Renal pelvis (tissue), 12 donors: Measurements from ENCODE around the gene S100A12. TPM values are rescaled to one million over a fixed set of nuclear protein-coding genes. Genes with fewer than 3 reads are reported as not detected.
"Not testable (repeated sequence)": the region's sequence is repeated elsewhere in the genome, so short reads cannot be mapped to it uniquely, and the experiment has no call there.

Experiments
- DNase-seq: peaks from one replicate; pipeline ENCODE4 v3.0.0-alpha.2; 2013
- long read RNA-seq, 16 experiments: transcript quantifications; one replicate each; lab custom pipeline, GENCODE V29; 2026
- polyA plus RNA-seq, 3 donors: library from polyadenylated mRNA; unstranded; fragments of 120-200 nt; gene quantifications; one replicate each; pipeline ENCODE4 v1.2.1, GENCODE V29; 2013; ENCODE audit not compliant: insufficient read length in 3 of 3

The S100A12 gene
- 1 to 10 TPM; 1.1 to 2.5 (median 1.6) TPM for polyA plus RNA-seq
- long read RNA-seq, donor 1, transcript S100A12-201 (3 exons, 518 nt): major isoform, 5 of 5 reads
- long read RNA-seq, donor 1, partial matches to known transcripts: 0 of 5 reads
- long read RNA-seq, donor 1, other reads (novel, unspliced or antisense): 0 of 5 reads
- long read RNA-seq, donor 2, transcript S100A12-201 (3 exons, 518 nt): major isoform, 5 of 5 reads
- long read RNA-seq, donor 2, partial matches to known transcripts: 0 of 5 reads
- long read RNA-seq, donor 2, other reads (novel, unspliced or antisense): 0 of 5 reads
- long read RNA-seq, donor 3: 0 reads
- long read RNA-seq, donor 4, transcript S100A12-201 (3 exons, 518 nt): major isoform, 7 of 7 reads
- long read RNA-seq, donor 4, partial matches to known transcripts: 0 of 7 reads
- long read RNA-seq, donor 4, other reads (novel, unspliced or antisense): 0 of 7 reads
- long read RNA-seq, donor 5: 0 reads
- long read RNA-seq, donor 6: 0 reads
- long read RNA-seq, donor 7, partial matches to known transcripts: 0 of 2 reads
- long read RNA-seq, donor 7, other reads (novel, unspliced or antisense): 0 of 2 reads
- long read RNA-seq, donor 8: 0 reads
- long read RNA-seq, donor 9, partial matches to known transcripts: 0 of 1 reads
- long read RNA-seq, donor 9, other reads (novel, unspliced or antisense): 0 of 1 reads
- long read RNA-seq, donor 10, partial matches to known transcripts: 0 of 1 reads
- long read RNA-seq, donor 10, other reads (novel, unspliced or antisense): 0 of 1 reads
- long read RNA-seq, donor 11, partial matches to known transcripts: 0 of 2 reads
- long read RNA-seq, donor 11, other reads (novel, unspliced or antisense): 0 of 2 reads
- long read RNA-seq, donor 12, partial matches to known transcripts: 0 of 3 reads
- long read RNA-seq, donor 12, other reads (novel, unspliced or antisense): 0 of 3 reads
- long read RNA-seq, donor 13: 0 reads
- long read RNA-seq, donor 14: 0 reads
- long read RNA-seq, donor 15, partial matches to known transcripts: 0 of 3 reads
- long read RNA-seq, donor 15, other reads (novel, unspliced or antisense): 0 of 3 reads
- long read RNA-seq, donor 16, partial matches to known transcripts: 0 of 1 reads
- long read RNA-seq, donor 16, other reads (novel, unspliced or antisense): 0 of 1 reads

- no peak for DNase-seq
These were observed at the start of gene S100A12 for GRCh38 chr1:153375511-153375910. Gene S100A12, minus strand, starts transcription at chr1:153375621. Its CDS starts 1,029 bp downstream, at chr1:153374592.

DNA sequence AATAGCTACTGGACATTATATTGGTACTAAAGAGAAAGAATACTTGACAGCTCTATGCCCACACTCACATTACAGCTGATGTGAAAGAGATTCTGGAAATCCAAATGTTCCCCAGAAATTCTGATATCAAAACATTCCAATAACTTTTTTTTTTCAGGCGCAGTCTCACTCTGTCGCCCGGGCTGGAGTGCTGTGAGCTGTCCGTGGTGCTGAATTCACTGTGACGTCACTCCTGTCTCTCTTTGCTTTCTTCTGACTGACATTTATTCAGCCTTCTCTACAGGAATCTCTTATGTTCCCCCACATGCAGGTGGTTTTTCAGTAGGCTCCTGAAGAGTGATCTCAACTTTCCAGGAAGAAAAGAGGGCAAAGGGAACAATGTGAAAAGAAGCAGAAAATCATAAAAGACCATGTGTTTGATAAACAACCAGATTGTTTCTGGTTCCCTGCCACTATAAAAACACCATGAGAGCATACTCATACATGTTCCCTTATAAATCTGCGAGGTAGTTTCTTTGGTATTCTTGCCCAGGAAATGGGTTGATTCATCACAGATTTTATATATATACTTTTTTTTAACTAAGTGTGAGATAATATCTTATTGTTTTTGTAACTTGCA, 47.1 kb upstream of the S100A12 start:
- DNase-seq: peak; percentile 81

GRCh38 chr1:153420306-153420705, 44.9 kb upstream of the S100A12 start:
- no peak for DNase-seq

- DNase-seq: not testable (repeated sequence)
These were observed 44.0 kb upstream of the S100A12 start for GRCh38 chr1:153419436-153419793.

GRCh38 chr1:153418758-153419435, 43.5 kb upstream of the S100A12 start:
- not testable (repeated sequence) for DNase-seq

DNA sequence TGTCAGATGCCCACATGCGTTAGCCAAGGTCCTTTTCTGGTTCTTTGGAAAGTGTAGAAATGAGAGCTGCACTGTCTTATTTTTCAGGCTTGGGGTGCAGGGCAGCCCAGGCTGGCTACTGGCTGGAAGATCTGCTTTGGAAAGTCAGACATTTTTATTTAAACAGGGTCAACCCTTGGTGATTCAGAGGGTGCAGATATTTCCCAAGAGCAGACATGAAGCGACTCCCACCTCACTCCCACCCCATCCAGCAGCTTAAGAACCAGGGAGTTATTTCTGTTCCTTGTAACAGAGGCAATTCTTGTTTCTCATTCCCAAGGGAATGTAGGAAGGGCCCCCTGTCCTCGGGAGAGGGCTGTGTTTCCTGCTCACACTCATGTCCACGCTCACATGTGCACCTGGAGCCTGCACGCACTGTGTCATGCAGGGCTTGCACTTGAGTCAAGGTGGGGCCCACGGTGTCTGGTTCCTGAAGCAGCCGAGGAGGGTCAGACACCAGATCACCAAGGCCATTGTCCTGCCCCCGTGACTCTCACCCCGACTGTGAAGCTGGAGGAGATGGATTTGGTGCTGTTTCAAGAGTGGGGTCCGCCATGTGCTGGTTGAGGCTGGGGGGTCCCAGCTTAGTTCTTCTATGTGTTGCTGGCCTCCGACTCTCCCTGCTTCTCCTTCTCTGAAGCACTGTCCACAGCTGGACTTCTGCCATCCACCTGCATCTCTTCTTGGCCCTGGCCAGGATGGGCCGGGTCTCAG, 41.9 kb upstream of the S100A12 start:
- no peak for DNase-seq

GRCh38 chr1:153415850-153416570, 40.6 kb upstream of the S100A12 start, which contains the start of gene S100A7A:
Gene S100A7A, plus strand, starts transcription at chr1:153416520. Its CDS starts 1,563 bp downstream, at chr1:153418083.
- no peak for DNase-seq

GRCh38 chr1:153413961-153414360, 38.5 kb upstream of the S100A12 start:
- not testable (repeated sequence) for DNase-seq

- not testable (repeated sequence) for DNase-seq
These were observed 31.9 kb upstream of the S100A12 start for GRCh38 chr1:153407274-153407673.

DNA sequence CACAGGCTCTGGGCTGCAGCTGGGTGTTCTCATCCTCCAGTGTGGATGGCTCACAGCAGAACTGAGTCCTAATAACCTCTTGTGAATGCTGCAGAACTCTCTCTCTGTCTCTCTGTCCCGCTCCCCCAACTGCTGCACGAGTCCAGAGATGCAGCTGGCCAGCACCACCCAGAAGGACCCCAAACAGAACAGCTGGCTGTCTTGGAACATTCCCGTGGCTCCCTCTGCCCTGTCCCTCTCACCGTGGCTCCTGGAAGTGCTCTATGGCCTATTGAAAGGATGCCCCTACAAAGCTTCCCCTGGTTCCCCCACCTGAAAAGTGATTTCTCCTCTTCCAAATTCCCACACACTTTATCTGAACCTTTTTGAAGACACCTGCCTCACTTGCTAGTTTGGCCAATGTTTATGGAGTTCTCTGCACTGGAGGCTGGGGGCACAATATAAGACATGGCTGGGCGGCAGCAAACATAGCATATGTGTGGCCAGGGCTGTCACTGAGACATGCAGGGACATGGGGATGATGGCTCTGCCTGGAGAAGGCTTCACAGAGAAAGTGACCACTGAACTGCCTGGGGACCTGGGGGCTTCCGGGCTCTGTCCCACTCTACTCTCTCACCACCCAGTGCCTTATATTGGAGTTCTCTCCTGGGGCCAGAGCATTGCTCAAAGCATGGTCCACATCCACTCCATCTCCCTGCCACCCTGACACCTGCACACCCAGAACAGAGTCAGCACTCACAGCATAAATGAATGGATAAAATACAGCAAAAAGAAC, 30.6 kb upstream of the S100A12 start:
- not testable (repeated sequence) for DNase-seq

GRCh38 chr1:153404768-153405167, 29.3 kb upstream of the S100A12 start:
- no peak for DNase-seq

GRCh38 chr1:153404086-153404635, 28.7 kb upstream of the S100A12 start:
- no peak for DNase-seq

- DNase-seq: no peak
These were observed 28.1 kb upstream of the S100A12 start for GRCh38 chr1:153403421-153404085.

- DNase-seq: no peak
These were observed 26.8 kb upstream of the S100A12 start for GRCh38 chr1:153402226-153402625.

DNA sequence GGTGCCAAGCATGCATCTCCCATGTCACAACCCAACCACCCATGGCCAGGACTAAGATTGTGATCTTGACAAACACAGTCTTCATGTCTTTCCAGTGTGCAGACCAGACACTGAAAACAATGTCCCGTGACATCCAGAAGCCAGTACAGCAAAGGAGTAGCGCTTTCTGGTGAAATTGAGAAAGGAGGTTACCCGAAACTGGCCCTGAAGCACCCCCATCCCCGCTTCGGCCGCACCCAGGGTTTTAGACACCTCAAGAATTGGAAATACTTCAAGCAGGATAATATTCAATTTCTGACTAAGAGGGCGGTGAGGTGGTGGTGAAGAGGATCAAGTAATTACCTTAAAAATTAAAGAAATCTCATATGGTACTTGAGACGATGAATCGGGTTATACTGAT, 26.0 kb upstream of the S100A12 start:
- no peak for DNase-seq

DNA sequence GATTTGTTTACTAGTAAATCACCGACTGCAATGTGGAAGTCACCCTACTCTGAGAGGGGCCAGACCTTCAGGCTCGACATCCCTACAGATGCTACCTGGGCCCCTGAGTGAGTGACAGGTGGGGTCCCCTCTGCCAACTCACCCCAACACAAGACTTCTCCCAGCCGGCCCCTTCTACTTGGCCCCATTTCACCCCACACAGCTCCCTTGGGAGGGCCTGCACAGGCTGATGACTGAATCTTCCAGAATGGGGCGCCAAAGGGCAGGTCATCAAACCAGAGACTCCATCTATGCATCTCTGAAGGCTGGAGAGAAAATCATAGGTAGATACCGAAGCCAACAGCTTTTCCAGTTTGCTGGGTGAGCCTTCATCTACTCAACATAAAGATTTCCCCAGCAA, 24.8 kb upstream of the S100A12 start:
- DNase-seq: no peak

- no peak for DNase-seq
These were observed 24.1 kb upstream of the S100A12 start for GRCh38 chr1:153399401-153400055.
